SJCRH30 (cell line): ENCODE data around the gene MEPCE. TPM values are rescaled to one million over a fixed set of nuclear protein-coding genes. Genes with fewer than 3 reads are reported as not detected.

Source experiments
- DNase-seq, 2 experiments: peaks; one replicate each; pipeline ENCODE4 v3.0.0-alpha.2; 2015 to 2020
- H3K27ac ChIP-seq: fragments of 250-450 bp; sonication (Bioruptor Pico); 2 replicates; pipeline ENCODE4 v1.5.1; 2020; ENCODE audit warnings: mild to moderate bottlenecking, moderate library complexity
- H3K27me3 ChIP-seq: fragments of 250-450 bp; sonication (Bioruptor Pico); 2 replicates; pipeline ENCODE4 v1.5.1; 2020; ENCODE audit warnings: mild to moderate bottlenecking, moderate library complexity
- H3K36me3 ChIP-seq: fragments of 250-450 bp; sonication (Bioruptor Pico); 2 replicates; pipeline ENCODE4 v1.5.1; 2020; ENCODE audit warnings: mild to moderate bottlenecking, moderate library complexity
- H3K4me1 ChIP-seq: fragments of 250-450 bp; sonication (Bioruptor Pico); 2 replicates; pipeline ENCODE4 v1.5.1; 2020; ENCODE audit warnings: mild to moderate bottlenecking, moderate library complexity
- H3K4me3 ChIP-seq: fragments of 250-450 bp; sonication (Bioruptor Pico); 2 replicates; pipeline ENCODE4 v1.5.1; 2020; ENCODE audit warnings: mild to moderate bottlenecking, moderate library complexity
- H3K9me3 ChIP-seq: fragments of 250-450 bp; sonication (Bioruptor Pico); replicated peaks from 2 replicates; pipeline ENCODE4 v1.5.1; 2020; ENCODE audit warnings: mild to moderate bottlenecking, moderate library complexity
- total RNA-seq: library from RNA; depleted of rRNA; stranded (reverse); fragments of >200 nt; shearing (Covaris generic); gene quantifications from 2 replicates; pipeline ENCODE4 v1.2.3, GENCODE V29; 2014; rRNA removed

Gene MEPCE
- total RNA-seq, 1 experiment from 2014 or later = 50.6 TPM

GRCh38 chr7:100472854-100473499 is 43.3 kb downstream of the MEPCE start:
- DNase-seq = no peak
- 0 out of 2 replicates have a peak, but pooled peaks cover 2% of the 10 kb centered on the region for H3K4me1 ChIP-seq
- H3K27ac ChIP-seq = no peak overlapping the region
- H3K27me3 ChIP-seq = no peaks in the 10 kb centered on the region
- no peaks in the 10 kb centered on the region for H3K9me3 ChIP-seq
- no peak overlapping the region for H3K4me3 ChIP-seq
- H3K36me3 ChIP-seq = no peaks in the 10 kb centered on the region

GRCh38 chr7:100475549-100475948 is 45.9 kb downstream of the MEPCE start:
- Histone ChIP-seq H3K9me3 (no peaks in the 10 kb centered on the region), H3K4me3 (no peak overlapping the region), H3K36me3 (no peaks in the 10 kb centered on the region), H3K4me1 (0 out of 2 replicates have a peak, but pooled peaks cover 2% of the 10 kb centered on the region), H3K27me3 (no peaks in the 10 kb centered on the region), H3K27ac (no peak overlapping the region)
- DNase-seq = no peak

- Histone ChIP-seq H3K9me3 (no peaks in the 10 kb centered on the region), H3K27me3 (no peaks in the 10 kb centered on the region), H3K4me1 (0 out of 2 replicates have a peak, but pooled peaks cover 2% of the 10 kb centered on the region), H3K27ac (no peak overlapping the region), H3K4me3 (no peak overlapping the region), H3K36me3 (no peaks in the 10 kb centered on the region)
- DNase-seq = no peak
These were observed 46.6 kb downstream of the MEPCE start for GRCh38 chr7:100476101-100476780.

- Histone ChIP-seq H3K4me1 (0 out of 2 replicates have a peak, but pooled peaks cover 2% of the 10 kb centered on the region), H3K4me3 (no peak overlapping the region), H3K27ac (no peak overlapping the region), H3K36me3 (no peaks in the 10 kb centered on the region), H3K9me3 (no peaks in the 10 kb centered on the region), H3K27me3 (0 out of 2 replicates have a peak, but pooled peaks cover 4% of the 10 kb centered on the region)
- no peak for DNase-seq
These were observed 47.6 kb downstream of the MEPCE start for GRCh38 chr7:100476903-100477870.

GRCh38 chr7:100477871-100478267 is 48.2 kb downstream of the MEPCE start:
- Histone ChIP-seq H3K27me3 (peaks cover 4% of the 10 kb centered on the region; the same call in 1 of the 2 replicates), H3K36me3 (no peaks in the 10 kb centered on the region), H3K4me1 (peaks cover 4% of the 10 kb centered on the region; the same call in 1 of the 2 replicates), H3K9me3 (no peaks in the 10 kb centered on the region), H3K27ac (no peak overlapping the region), H3K4me3 (peak overlapping the region; percentile 79)
- DNase-seq = no peak

- peaks cover 4% of the 10 kb centered on the region; the same call in 1 of the 2 replicates for H3K27me3 ChIP-seq
- H3K4me3 ChIP-seq = peak within 1 kb of the TSS; percentile 79
- no peaks in the 10 kb centered on the region for H3K36me3 ChIP-seq
- peak within 1 kb of the TSS; percentile 30 for H3K27ac ChIP-seq
- DNase-seq = peak; percentile 98
- peaks cover 3% of the 10 kb centered on the region; the same call in 1 of the 2 replicates for H3K4me1 ChIP-seq
- no peaks in the 10 kb centered on the region for H3K9me3 ChIP-seq
These were observed 49.5 kb downstream of the MEPCE start, which contains the start of gene TSC22D4 for GRCh38 chr7:100478958-100479660. TSS of gene TSC22D4 (minus strand) at chr7:100479214. CDS start at chr7:100478038, 1,176 bp downstream.

GRCh38 chr7:100481466-100481865 is 51.8 kb downstream of the MEPCE start:
- peak in 1 of 2 experiments; percentile 34 for DNase-seq
- Histone ChIP-seq H3K27ac (no peak overlapping the region), H3K9me3 (no peaks in the 10 kb centered on the region), H3K4me1 (peaks cover 3% of the 10 kb centered on the region; the same call in 1 of the 2 replicates), H3K36me3 (no peaks in the 10 kb centered on the region), H3K27me3 (peaks cover 4% of the 10 kb centered on the region; the same call in 1 of the 2 replicates), H3K4me3 (no peak overlapping the region)

GRCh38 chr7:100482728-100483089 is 53.1 kb downstream of the MEPCE start:
- no peak for DNase-seq
- Histone ChIP-seq H3K27ac (no peak overlapping the region), H3K27me3 (peaks cover 4% of the 10 kb centered on the region; the same call in 1 of the 2 replicates), H3K9me3 (no peaks in the 10 kb centered on the region), H3K4me1 (peaks cover 3% of the 10 kb centered on the region; the same call in 1 of the 2 replicates), H3K36me3 (no peaks in the 10 kb centered on the region), H3K4me3 (peak overlapping the region; percentile 53)

GRCh38 chr7:100483090-100483721 is 53.6 kb downstream of the MEPCE start:
- Histone ChIP-seq H3K4me1 (peaks cover 3% of the 10 kb centered on the region; the same call in 1 of the 2 replicates), H3K4me3 (peak overlapping the region; percentile 53), H3K36me3 (no peaks in the 10 kb centered on the region), H3K9me3 (no peaks in the 10 kb centered on the region), H3K27ac (no peak overlapping the region), H3K27me3 (peaks cover 4% of the 10 kb centered on the region; the same call in 1 of the 2 replicates)
- peak; percentile 59 to 77 for DNase-seq

Other genes starting within 250 kb of the MEPCE start
- gene PVRIG, start 209.9 kb upstream of the MEPCE start, total RNA-seq = not detected in 2 replicates
- 0.06 TPM in 1 of 2 replicates, not detected in the other for gene SPDYE3, start 122.1 kb upstream of the MEPCE start, total RNA-seq
- gene PILRB, start 71.7 kb upstream of the MEPCE start, total RNA-seq = 13.3 and 28.0 TPM in 2 replicates
- gene PILRA, start 56.3 kb upstream of the MEPCE start, total RNA-seq = 0.83 TPM in 1 of 2 replicates, not detected in the other
- gene ZCWPW1, start 1.1 kb upstream of the MEPCE start, total RNA-seq = 1.1 and 1.2 TPM in 2 replicates
- gene PPP1R35, start 6.7 kb downstream of the MEPCE start, total RNA-seq = 11.2 and 11.7 TPM in 2 replicates
- gene SPACDR, start 34.4 kb downstream of the MEPCE start, total RNA-seq = not detected in 2 replicates
- 13.7 and 14.7 TPM in 2 replicates for gene TSC22D4, start 49.4 kb downstream of the MEPCE start, total RNA-seq
- gene NYAP1, start 54.1 kb downstream of the MEPCE start, total RNA-seq = 0.49 and 0.56 TPM in 2 replicates
- 7.2 and 9.0 TPM in 2 replicates for gene AGFG2, start 109.4 kb downstream of the MEPCE start, total RNA-seq
- 0.30 and 1.2 TPM in 2 replicates for gene SAP25, start 144.1 kb downstream of the MEPCE start, total RNA-seq
- 19.8 and 33.2 TPM in 2 replicates for gene LRCH4, start 156.3 kb downstream of the MEPCE start, total RNA-seq
- gene FBXO24, start 156.5 kb downstream of the MEPCE start, total RNA-seq = 0.10 TPM in 1 of 2 replicates, not detected in the other
- 41.2 and 43.4 TPM in 2 replicates for gene PCOLCE, start 172.5 kb downstream of the MEPCE start, total RNA-seq
- gene MOSPD3, start 182.7 kb downstream of the MEPCE start, total RNA-seq = 13.8 and 13.9 TPM in 2 replicates
- gene TFR2, start 211.7 kb downstream of the MEPCE start, total RNA-seq = not detected in 2 replicates
- gene ACTL6B, start 226.6 kb downstream of the MEPCE start, total RNA-seq = not detected in 2 replicates
- 105 and 112 TPM in 2 replicates for gene GNB2, start 243.9 kb downstream of the MEPCE start, total RNA-seq